ENCODE data around the gene FCHO2. TPM values are rescaled to one million over a fixed set of nuclear protein-coding genes. Genes with fewer than 3 reads are reported as not detected.
"Not testable (repeated sequence)": the region's sequence is repeated elsewhere in the genome, so short reads cannot be mapped to it uniquely, and the experiment has no call there.

FCHO2 gene
- total and polyA plus RNA-seq, 10 of the 15 experiments (the other 5 are each of a cell fraction or from before 2014, with no cell fraction given): 0.05 to 1.4 (median 0.18) TPM

DNA sequence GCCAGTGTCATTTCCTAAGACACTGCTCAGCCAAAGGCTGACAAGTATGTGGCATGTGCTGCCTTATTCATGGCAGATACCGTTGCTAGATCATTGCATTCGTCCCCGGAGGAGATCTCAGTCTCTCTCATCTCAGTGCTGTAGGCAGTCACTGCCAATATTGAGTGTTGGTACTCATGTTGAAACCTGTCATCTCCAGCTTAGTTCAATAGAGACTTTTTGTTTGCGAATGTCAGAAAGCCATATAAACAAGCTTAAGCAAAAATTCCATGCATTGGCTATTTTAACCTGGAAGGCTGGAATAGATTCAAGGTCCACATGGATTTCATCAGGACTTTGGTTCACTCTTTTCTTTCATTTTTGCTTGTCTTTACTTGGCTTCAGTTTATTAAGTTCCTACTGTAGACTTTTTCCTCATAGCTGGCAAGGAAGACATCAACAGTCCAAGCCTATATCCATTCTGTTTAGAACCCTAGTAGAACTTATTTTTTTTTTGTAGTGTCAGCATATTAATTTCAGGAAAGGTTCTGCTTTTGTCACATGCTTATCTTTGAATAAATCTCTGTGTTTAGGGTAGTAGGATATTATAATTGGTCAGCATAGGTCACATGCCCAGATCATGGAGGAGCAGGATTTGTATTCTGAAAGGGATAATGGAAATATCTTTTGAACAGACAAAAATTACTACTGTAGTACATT, 66.8 kb downstream of the FCHO2 start:
- ChIA-PET RAD21 (ENCODE audit: unreplicated experiment) (no interaction called here), POLR2A (no interaction called here), CTCF (no interaction called here), SMC1A (ENCODE audit: uncharacterized antibody, unreplicated experiment) (no interaction called here)
- no peak overlapping the region for H3K9ac ChIP-seq (ENCODE audit: control insufficient read depth, insufficient read depth, low read length)
- DNase-seq (ENCODE audit: low read depth, low spot score) (no peak), FAIRE-seq (no peak), ATAC-seq (no peak)
- H3K4me3 ChIP-seq: no peak overlapping the region
- in situ Hi-C loops (cut with MboI): no loop called here
- no peaks in the 10 kb centered on the region for H3K36me3 ChIP-seq (ENCODE audit: control insufficient read depth in 2 of 2, insufficient read depth in 2 of 2, low read length in 1 of 2)
- H3K4me1 ChIP-seq (ENCODE audit: control insufficient read depth, insufficient read depth, low read length): no peaks in the 10 kb centered on the region
- H3K27me3 ChIP-seq (replicated peaks in 1 of 2; ENCODE audit: control insufficient read depth in 2 of 2, insufficient read depth in 2 of 2, low read length in 1 of 2): no peaks in the 10 kb centered on the region
- no peaks in the 10 kb centered on the region for H4K20me1 ChIP-seq (ENCODE audit: control insufficient read depth, insufficient read depth)
- 40% methylated on average over 4 of the region's 4 CpGs for whole genome bisulfite sequencing (ENCODE audit: insufficient coverage, insufficient replicate concordance, low lambda C conversion rate, missing lambda C conversion rate)
- no peak overlapping the region for H2AFZ ChIP-seq (ENCODE audit: control insufficient read depth, low read depth, low read length)
- no peak overlapping the region for H3K4me2 ChIP-seq (ENCODE audit: control insufficient read depth, insufficient read depth)
- no peak overlapping the region for H3K27ac ChIP-seq (ENCODE audit: control insufficient read depth, insufficient read depth)
- intact Hi-C loops (cut with micrococcal nuclease; ENCODE audit: unreplicated experiment): no loop called here
- no TSS peak for BruUV-seq (replicated peaks)
- TF ChIP-seq, protein P1, sequence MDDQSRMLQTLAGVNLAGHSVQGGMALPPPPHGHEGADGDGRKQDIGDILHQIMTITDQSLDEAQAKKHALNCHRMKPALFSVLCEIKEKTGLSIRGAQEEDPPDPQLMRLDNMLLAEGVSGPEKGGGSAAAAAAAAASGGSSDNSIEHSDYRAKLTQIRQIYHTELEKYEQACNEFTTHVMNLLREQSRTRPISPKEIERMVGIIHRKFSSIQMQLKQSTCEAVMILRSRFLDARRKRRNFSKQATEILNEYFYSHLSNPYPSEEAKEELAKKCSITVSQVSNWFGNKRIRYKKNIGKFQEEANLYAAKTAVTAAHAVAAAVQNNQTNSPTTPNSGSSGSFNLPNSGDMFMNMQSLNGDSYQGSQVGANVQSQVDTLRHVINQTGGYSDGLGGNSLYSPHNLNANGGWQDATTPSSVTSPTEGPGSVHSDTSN (IDR thresholded peaks at IDR 0.05; ENCODE audit: insufficient replicate concordance, low read depth, low read length): no peak
- no peak for TF ChIP-seq STAT1 (conservative IDR thresholded peaks at IDR 0.05)
- TF ChIP-seq, protein P2, sequence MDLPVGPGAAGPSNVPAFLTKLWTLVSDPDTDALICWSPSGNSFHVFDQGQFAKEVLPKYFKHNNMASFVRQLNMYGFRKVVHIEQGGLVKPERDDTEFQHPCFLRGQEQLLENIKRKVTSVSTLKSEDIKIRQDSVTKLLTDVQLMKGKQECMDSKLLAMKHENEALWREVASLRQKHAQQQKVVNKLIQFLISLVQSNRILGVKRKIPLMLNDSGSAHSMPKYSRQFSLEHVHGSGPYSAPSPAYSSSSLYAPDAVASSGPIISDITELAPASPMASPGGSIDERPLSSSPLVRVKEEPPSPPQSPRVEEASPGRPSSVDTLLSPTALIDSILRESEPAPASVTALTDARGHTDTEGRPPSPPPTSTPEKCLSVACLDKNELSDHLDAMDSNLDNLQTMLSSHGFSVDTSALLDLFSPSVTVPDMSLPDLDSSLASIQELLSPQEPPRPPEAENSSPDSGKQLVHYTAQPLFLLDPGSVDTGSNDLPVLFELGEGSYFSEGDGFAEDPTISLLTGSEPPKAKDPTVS (IDR thresholded peaks at IDR 0.05; ENCODE audit: low read depth, low read length): no peak
- no peak for TF ChIP-seq TBL1XR1 (IDR thresholded peaks at IDR 0.05; ENCODE audit: low read depth, low read length)
- TF ChIP-seq, protein P3, sequence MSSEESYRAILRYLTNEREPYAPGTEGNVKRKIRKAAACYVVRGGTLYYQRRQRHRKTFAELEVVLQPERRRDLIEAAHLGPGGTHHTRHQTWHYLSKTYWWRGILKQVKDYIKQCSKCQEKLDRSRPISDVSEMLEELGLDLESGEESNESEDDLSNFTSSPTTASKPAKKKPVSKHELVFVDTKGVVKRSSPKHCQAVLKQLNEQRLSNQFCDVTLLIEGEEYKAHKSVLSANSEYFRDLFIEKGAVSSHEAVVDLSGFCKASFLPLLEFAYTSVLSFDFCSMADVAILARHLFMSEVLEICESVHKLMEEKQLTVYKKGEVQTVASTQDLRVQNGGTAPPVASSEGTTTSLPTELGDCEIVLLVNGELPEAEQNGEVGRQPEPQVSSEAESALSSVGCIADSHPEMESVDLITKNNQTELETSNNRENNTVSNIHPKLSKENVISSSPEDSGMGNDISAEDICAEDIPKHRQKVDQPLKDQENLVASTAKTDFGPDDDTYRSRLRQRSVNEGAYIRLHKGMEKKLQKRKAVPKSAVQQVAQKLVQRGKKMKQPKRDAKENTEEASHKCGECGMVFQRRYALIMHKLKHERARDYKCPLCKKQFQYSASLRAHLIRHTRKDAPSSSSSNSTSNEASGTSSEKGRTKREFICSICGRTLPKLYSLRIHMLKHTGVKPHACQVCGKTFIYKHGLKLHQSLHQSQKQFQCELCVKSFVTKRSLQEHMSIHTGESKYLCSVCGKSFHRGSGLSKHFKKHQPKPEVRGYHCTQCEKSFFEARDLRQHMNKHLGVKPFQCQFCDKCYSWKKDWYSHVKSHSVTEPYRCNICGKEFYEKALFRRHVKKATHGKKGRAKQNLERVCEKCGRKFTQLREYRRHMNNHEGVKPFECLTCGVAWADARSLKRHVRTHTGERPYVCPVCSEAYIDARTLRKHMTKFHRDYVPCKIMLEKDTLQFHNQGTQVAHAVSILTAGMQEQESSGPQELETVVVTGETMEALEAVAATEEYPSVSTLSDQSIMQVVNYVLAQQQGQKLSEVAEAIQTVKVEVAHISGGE (CRISPR knock-in tag; IDR thresholded peaks at IDR 0.05): no peak
- no peak for TF ChIP-seq CBX5 (IDR thresholded peaks at IDR 0.05; ENCODE audit: low read depth)
- no peak for TF ChIP-seq BACH1 (IDR thresholded peaks at IDR 0.05; ENCODE audit: borderline replicate concordance)
- no peak for TF ChIP-seq JUNB (IDR thresholded peaks at IDR 0.05)
- no peak for TF ChIP-seq MEF2A (IDR thresholded peaks at IDR 0.05; ENCODE audit: insufficient read depth, low read depth, low read length)
- H3K9me3 ChIP-seq (replicated peaks; ENCODE audit: control insufficient read depth, insufficient read depth, low read length): no peaks in the 10 kb centered on the region
- H3K79me2 ChIP-seq (ENCODE audit: control insufficient read depth, insufficient read depth, low read length): no peaks in the 10 kb centered on the region

DNA sequence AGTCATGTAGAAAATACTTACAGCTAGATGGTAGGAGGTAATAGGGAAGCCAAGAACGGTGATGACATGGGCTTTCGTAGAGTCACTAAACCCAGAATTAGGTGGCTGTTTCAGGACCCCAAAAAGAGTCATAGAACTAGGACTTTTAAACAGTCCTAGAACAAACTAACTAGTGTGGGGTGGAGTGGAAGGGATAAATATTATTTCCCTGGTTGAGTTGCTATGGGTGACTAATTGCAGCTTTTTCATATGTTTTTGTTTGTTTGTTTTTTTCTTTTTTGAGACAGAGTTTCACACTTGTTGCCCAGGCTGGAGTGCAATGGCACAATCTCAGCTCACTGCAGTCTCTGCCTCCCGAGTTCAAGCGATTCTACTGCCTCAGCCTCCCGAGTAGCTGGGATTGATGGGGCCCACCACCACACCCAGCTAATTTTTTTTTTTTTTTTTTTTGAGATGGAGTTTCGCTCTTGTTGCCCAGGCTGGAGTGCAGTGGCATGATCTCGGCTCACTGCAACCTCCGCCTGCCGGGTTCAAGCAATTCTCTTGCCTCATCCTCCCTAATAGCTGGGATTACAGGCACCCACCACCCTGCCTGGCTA, 69.2 kb downstream of the FCHO2 start:
- H4K20me1 ChIP-seq (ENCODE audit: control insufficient read depth, insufficient read depth); H2AFZ ChIP-seq (ENCODE audit: control insufficient read depth, low read depth, low read length); H3K27ac ChIP-seq (ENCODE audit: control insufficient read depth, insufficient read depth); ATAC-seq; POLR2A ChIA-PET; H3K9me3 ChIP-seq (replicated peaks; ENCODE audit: control insufficient read depth, insufficient read depth, low read length); H3K27me3 ChIP-seq (replicated peaks in 1 of 2; ENCODE audit: control insufficient read depth in 2 of 2, insufficient read depth in 2 of 2, low read length in 1 of 2); H3K4me1 ChIP-seq (ENCODE audit: control insufficient read depth, insufficient read depth, low read length); FAIRE-seq; H3K4me3 ChIP-seq; RAD21 ChIA-PET (ENCODE audit: unreplicated experiment); BruUV-seq (replicated peaks); H3K36me3 ChIP-seq (ENCODE audit: control insufficient read depth in 2 of 2, insufficient read depth in 2 of 2, low read length in 1 of 2); intact Hi-C loops (cut with micrococcal nuclease; ENCODE audit: unreplicated experiment); H3K4me2 ChIP-seq (ENCODE audit: control insufficient read depth, insufficient read depth); H3K9ac ChIP-seq (ENCODE audit: control insufficient read depth, insufficient read depth, low read length); in situ Hi-C loops (cut with MboI); SMC1A ChIA-PET (ENCODE audit: uncharacterized antibody, unreplicated experiment); DNase-seq (ENCODE audit: low read depth, low spot score); CTCF ChIA-PET; H3K79me2 ChIP-seq (ENCODE audit: control insufficient read depth, insufficient read depth, low read length): not testable (repeated sequence)
- 77% methylated on average over 8 of the region's 9 CpGs for WGBS (ENCODE audit: insufficient coverage, insufficient replicate concordance, low lambda C conversion rate, missing lambda C conversion rate)

Data from GM12878 (cell line).